ENCODE results near the gene PREB. TPM values are rescaled to one million over a fixed set of nuclear protein-coding genes. Genes with fewer than 3 reads are reported as not detected.

PREB gene
- total RNA-seq, 2 donors from 2014 or later, result 42.7 to 72.1 TPM

GRCh38 chr2:27143285-27143684, 8.8 kb upstream of the PREB start:
- Histone ChIP-seq H3K27me3 (no peaks in the 10 kb centered on the region), H3K9ac (ENCODE audit: low read depth in 2 of 2, low read length in 2 of 2) (no peak overlapping the region), H3K27ac (no peak overlapping the region), H3K4me1 (no peaks in the 10 kb centered on the region), H3K9me3 (no peaks in the 10 kb centered on the region), H3K36me3 (no peaks in the 10 kb centered on the region), H3K4me3 (no peak overlapping the region)
- intact Hi-C loops (cut with DNase I), result no loop called here
- TF ChIP-seq, protein P1, sequence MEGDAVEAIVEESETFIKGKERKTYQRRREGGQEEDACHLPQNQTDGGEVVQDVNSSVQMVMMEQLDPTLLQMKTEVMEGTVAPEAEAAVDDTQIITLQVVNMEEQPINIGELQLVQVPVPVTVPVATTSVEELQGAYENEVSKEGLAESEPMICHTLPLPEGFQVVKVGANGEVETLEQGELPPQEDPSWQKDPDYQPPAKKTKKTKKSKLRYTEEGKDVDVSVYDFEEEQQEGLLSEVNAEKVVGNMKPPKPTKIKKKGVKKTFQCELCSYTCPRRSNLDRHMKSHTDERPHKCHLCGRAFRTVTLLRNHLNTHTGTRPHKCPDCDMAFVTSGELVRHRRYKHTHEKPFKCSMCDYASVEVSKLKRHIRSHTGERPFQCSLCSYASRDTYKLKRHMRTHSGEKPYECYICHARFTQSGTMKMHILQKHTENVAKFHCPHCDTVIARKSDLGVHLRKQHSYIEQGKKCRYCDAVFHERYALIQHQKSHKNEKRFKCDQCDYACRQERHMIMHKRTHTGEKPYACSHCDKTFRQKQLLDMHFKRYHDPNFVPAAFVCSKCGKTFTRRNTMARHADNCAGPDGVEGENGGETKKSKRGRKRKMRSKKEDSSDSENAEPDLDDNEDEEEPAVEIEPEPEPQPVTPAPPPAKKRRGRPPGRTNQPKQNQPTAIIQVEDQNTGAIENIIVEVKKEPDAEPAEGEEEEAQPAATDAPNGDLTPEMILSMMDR (IDR thresholded peaks at IDR 0.05), result no peak
- no peak for DNase-seq

DNA sequence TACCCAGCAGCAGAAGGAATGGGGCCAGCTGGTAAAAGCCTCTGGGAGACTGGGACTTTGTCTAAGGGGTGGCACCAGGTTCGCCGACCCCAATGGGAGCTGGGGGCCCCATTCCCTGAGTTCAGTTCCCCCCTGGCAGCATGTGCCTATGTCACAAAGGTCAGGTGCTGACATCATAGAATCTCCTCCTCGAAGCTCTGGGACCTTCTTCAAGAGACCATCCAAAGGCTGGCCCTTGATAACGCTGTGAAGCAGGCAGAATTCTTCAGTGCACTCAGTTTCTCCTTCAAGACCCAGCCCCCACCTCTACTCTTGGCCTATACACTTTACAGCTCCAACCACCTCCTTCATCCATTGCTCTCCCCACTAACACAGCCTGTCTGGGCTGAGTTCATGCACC, 4.9 kb upstream of the PREB start, which contains the start of gene PRR30:
PRR30 (minus strand) TSS at position 101 of the 400 bp plus-strand sequence. CDS start 1,081 bp downstream, outside the sequence.
- no peaks in the 10 kb centered on the region for H3K4me1 ChIP-seq
- no peaks in the 10 kb centered on the region for H3K27me3 ChIP-seq
- no peak within 1 kb of the TSS for H3K27ac ChIP-seq
- no peak for DNase-seq
- TF ChIP-seq, protein P1 (IDR thresholded peaks at IDR 0.05), result no peak
- H3K9me3 ChIP-seq, result no peaks in the 10 kb centered on the region
- no peak within 1 kb of the TSS for H3K4me3 ChIP-seq
- intact Hi-C loops (cut with DNase I), result no loop called here
- H3K9ac ChIP-seq (ENCODE audit: low read depth in 2 of 2, low read length in 2 of 2), result no peak within 1 kb of the TSS
- no peaks in the 10 kb centered on the region for H3K36me3 ChIP-seq

- TF ChIP-seq, protein P1 (IDR thresholded peaks at IDR 0.05), result no peak
- intact Hi-C loops (cut with DNase I), result no loop called here
These were observed 3.7 kb upstream of the PREB start for GRCh38 chr2:27138111-27138510.

GRCh38 chr2:27137322-27137935, 3.0 kb upstream of the PREB start:
- TF ChIP-seq, protein P1 (IDR thresholded peaks at IDR 0.05), result no peak
- no peaks in the 10 kb centered on the region for H3K4me1 ChIP-seq
- DNase-seq, result no peak
- no peaks in the 10 kb centered on the region for H3K36me3 ChIP-seq
- H3K9me3 ChIP-seq, result no peaks in the 10 kb centered on the region
- H3K9ac ChIP-seq (ENCODE audit: low read depth in 2 of 2, low read length in 2 of 2), result no peak overlapping the region
- H3K27ac ChIP-seq, result no peak overlapping the region
- H3K27me3 ChIP-seq, result no peaks in the 10 kb centered on the region
- H3K4me3 ChIP-seq, result no peak overlapping the region
- intact Hi-C loops (cut with DNase I), result no loop called here

More at GRCh38 chr2:27138111-27138510, 3.7 kb upstream of the PREB start:
- no peaks in the 10 kb centered on the region for H3K36me3 ChIP-seq
- no peak overlapping the region for H3K9ac ChIP-seq (ENCODE audit: low read depth in 2 of 2, low read length in 2 of 2)
- no peak overlapping the region for H3K27ac ChIP-seq
- no peak for DNase-seq
- no peaks in the 10 kb centered on the region for H3K27me3 ChIP-seq
- no peaks in the 10 kb centered on the region for H3K9me3 ChIP-seq
- H3K4me1 ChIP-seq, result no peaks in the 10 kb centered on the region
- no peak overlapping the region for H3K4me3 ChIP-seq

GRCh38 chr2:27136751-27137150, 2.3 kb upstream of the PREB start:
- Histone ChIP-seq H3K9ac (ENCODE audit: low read depth in 2 of 2, low read length in 2 of 2) (no peak overlapping the region), H3K27me3 (no peaks in the 10 kb centered on the region), H3K4me1 (no peaks in the 10 kb centered on the region), H3K36me3 (no peaks in the 10 kb centered on the region), H3K9me3 (no peaks in the 10 kb centered on the region), H3K4me3 (no peak overlapping the region), H3K27ac (no peak overlapping the region)
- intact Hi-C loops (cut with DNase I), result no loop called here
- no peak for DNase-seq
- TF ChIP-seq, protein P1 (IDR thresholded peaks at IDR 0.05), result no peak

Data from colonic mucosa (tissue), 4 donors.